AG09309 (cell line): ENCODE results near the gene RAPGEF4.

Experiments used
- DNase-seq: peaks from one replicate; pipeline ENCODE4 v3.0.0-alpha.2; 2010; ENCODE audit warnings: low read depth
- H3K4me3 ChIP-seq: 2 replicates; pipeline ENCODE4 v1.5.1; 2011; ENCODE audit warnings: mild to moderate bottlenecking, low read depth, low read length, moderate library complexity; ENCODE audit not compliant: control insufficient read depth
- CTCF ChIP-seq: IDR thresholded peaks from 2 replicates; pipeline ENCODE4 v1.5.1; 2011; ENCODE audit warnings: mild to moderate bottlenecking, low read depth, low read length, inconsistent platforms; ENCODE audit not compliant: insufficient read depth, control insufficient read depth; ENCODE audit errors: missing control alignments

Gene RAPGEF4

GRCh38 chr2:172847188-172847587 is 111.5 kb downstream of the RAPGEF4 start:
- TF ChIP-seq CTCF = no peak
- DNase-seq = no peak
- H3K4me3 ChIP-seq = no peak overlapping the region

- no peak for TF ChIP-seq CTCF
- no peak for DNase-seq
- no peak overlapping the region for H3K4me3 ChIP-seq
Measured at GRCh38 chr2:172848519-172848918, 112.9 kb downstream of the RAPGEF4 start.

- no peak for DNase-seq
- H3K4me3 ChIP-seq = no peak overlapping the region
- no peak for TF ChIP-seq CTCF
Measured at GRCh38 chr2:172849519-172850217, 114.0 kb downstream of the RAPGEF4 start.

- DNase-seq = no peak
- TF ChIP-seq CTCF = no peak
- H3K4me3 ChIP-seq = no peak overlapping the region
Measured at GRCh38 chr2:172855588-172855987, 119.9 kb downstream of the RAPGEF4 start.

GRCh38 chr2:172856606-172857005 is 121.0 kb downstream of the RAPGEF4 start:
- H3K4me3 ChIP-seq = no peak overlapping the region
- DNase-seq = no peak
- no peak for TF ChIP-seq CTCF

GRCh38 chr2:172858473-172858745 is 122.8 kb downstream of the RAPGEF4 start:
- no peak for TF ChIP-seq CTCF
- no peak overlapping the region for H3K4me3 ChIP-seq
- DNase-seq = no peak
